ENCODE data around the gene COQ10B. TPM values are rescaled to one million over a fixed set of nuclear protein-coding genes. Genes with fewer than 3 reads are reported as not detected.

The COQ10B gene
- total and polyA plus RNA-seq, 2 of the 4 experiments (the other 2 are of a cell fraction): 9.5 to 28.7 TPM

DNA sequence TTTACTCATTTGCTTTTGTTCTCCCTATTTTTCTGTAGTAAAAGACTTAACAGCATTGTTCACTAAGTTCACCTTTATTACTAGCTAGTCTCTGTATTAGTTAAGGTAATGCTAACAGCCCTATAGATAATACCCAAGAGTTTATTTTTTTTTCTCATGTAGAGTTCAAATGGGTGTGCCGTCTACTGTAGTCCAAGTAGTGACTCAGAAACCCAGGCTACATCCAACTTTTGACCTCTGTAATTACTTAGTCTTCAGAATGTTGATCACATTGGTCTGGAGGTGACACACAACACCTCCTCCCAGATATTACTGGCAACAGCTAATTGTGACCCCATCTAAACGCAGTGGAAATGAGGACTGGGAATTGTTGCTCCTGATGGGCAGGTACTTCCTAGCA is 7.7 kb downstream of the COQ10B start:
- no peak overlapping the region for H2BK5ac ChIP-seq (ENCODE audit: low read depth, low read length, poor library complexity, severe bottlenecking)
- H4K91ac ChIP-seq (ENCODE audit: insufficient read depth, low read depth, low read length): no peak overlapping the region
- H3K9me1 ChIP-seq (ENCODE audit: insufficient read depth, low read length): peaks cover 5% of the 10 kb centered on the region; the same call in 1 of the 2 replicates
- H3K18ac ChIP-seq (ENCODE audit: low read depth, low read length): no peak overlapping the region
- intact Hi-C loops (cut with micrococcal nuclease) (no loop called here), dilution Hi-C loops (cut with HindIII; ENCODE audit: low sequenced_read_pairs, unreplicated experiment) (no loop called here), in situ Hi-C loops (cut with MboI; ENCODE audit: low sequenced_read_pairs) (no loop called here)
- H3K23ac ChIP-seq (ENCODE audit: low read depth, low read length): no peak overlapping the region
- no peak overlapping the region for H2AFZ ChIP-seq (replicated peaks; ENCODE audit: low read length, poor library complexity)
- no CpG with 5 or more reads among the region's 2 CpGs for WGBS, 2 experiments (ENCODE audit: extremely low coverage in 2 of 2, insufficient read length in 1 of 2)
- no peak overlapping the region for H3K4me3 ChIP-seq (ENCODE audit: insufficient read depth, low read depth, low read length)
- H4K20me1 ChIP-seq (ENCODE audit: insufficient read depth, low read length): peaks cover 26% of the 10 kb centered on the region
- H2AK5ac ChIP-seq (ENCODE audit: low read depth, low read length): no peak overlapping the region
- no peak overlapping the region for H3K4me2 ChIP-seq (ENCODE audit: low read depth, low read length)
- H4K8ac ChIP-seq (ENCODE audit: low read depth in 2 of 2, low read length in 2 of 2): no peak overlapping the region
- H3K27me3 ChIP-seq (ENCODE audit: control insufficient read depth, insufficient read depth, low read length): no peaks in the 10 kb centered on the region
- no peak overlapping the region for H3K14ac ChIP-seq (replicated peaks; ENCODE audit: low read depth, low read length)
- H2BK20ac ChIP-seq (ENCODE audit: low read depth, low read length): no peak overlapping the region
- DNase-seq (peak; percentile 8), ATAC-seq (ENCODE audit: low read depth) (no peak)
- H3K36me3 ChIP-seq (ENCODE audit: control insufficient read depth, insufficient read depth, low read length): peaks cover 25% of the 10 kb centered on the region
- no peak overlapping the region for H3K9ac ChIP-seq (ENCODE audit: low read depth, low read length)
- TF ChIP-seq, protein P1, sequence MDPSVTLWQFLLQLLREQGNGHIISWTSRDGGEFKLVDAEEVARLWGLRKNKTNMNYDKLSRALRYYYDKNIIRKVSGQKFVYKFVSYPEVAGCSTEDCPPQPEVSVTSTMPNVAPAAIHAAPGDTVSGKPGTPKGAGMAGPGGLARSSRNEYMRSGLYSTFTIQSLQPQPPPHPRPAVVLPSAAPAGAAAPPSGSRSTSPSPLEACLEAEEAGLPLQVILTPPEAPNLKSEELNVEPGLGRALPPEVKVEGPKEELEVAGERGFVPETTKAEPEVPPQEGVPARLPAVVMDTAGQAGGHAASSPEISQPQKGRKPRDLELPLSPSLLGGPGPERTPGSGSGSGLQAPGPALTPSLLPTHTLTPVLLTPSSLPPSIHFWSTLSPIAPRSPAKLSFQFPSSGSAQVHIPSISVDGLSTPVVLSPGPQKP (IDR thresholded peaks at IDR 0.05; ENCODE audit: borderline replicate concordance, low read depth, low read length): no peak
- TF ChIP-seq RFX5 (IDR thresholded peaks at IDR 0.05; ENCODE audit: low read depth, low read length): no peak
- no peak for TF ChIP-seq SMC3 (IDR thresholded peaks at IDR 0.05; ENCODE audit: low read depth, low read length)
- no peak for TF ChIP-seq CEBPB (IDR thresholded peaks at IDR 0.05; ENCODE audit: low read depth, low read length)
- TF ChIP-seq NFE2L2 (IDR thresholded peaks at IDR 0.05; ENCODE audit: low read depth, low read length): no peak
- no peak for TF ChIP-seq CHD1 (IDR thresholded peaks at IDR 0.05; ENCODE audit: low read depth, low read length)
- TF ChIP-seq RCOR1 (IDR thresholded peaks at IDR 0.05; ENCODE audit: insufficient replicate concordance, low read length): no peak
- TF ChIP-seq BHLHE40 (IDR thresholded peaks at IDR 0.05; ENCODE audit: low read depth, low read length): no peak
- no peak for TF ChIP-seq MXI1 (IDR thresholded peaks at IDR 0.05; ENCODE audit: borderline replicate concordance, low read depth, low read length)
- TF ChIP-seq, protein P2, sequence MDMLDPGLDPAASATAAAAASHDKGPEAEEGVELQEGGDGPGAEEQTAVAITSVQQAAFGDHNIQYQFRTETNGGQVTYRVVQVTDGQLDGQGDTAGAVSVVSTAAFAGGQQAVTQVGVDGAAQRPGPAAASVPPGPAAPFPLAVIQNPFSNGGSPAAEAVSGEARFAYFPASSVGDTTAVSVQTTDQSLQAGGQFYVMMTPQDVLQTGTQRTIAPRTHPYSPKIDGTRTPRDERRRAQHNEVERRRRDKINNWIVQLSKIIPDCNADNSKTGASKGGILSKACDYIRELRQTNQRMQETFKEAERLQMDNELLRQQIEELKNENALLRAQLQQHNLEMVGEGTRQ (IDR thresholded peaks at IDR 0.05; ENCODE audit: low read depth, low read length): no peak
- no peak for TF ChIP-seq POLR2A (IDR thresholded peaks at IDR 0.05; ENCODE audit: low read depth, low read length)
- no peak for TF ChIP-seq FOS (IDR thresholded peaks at IDR 0.05; ENCODE audit: low read depth, low read length)
- TF ChIP-seq MAFK (IDR thresholded peaks at IDR 0.05; ENCODE audit: low read depth, low read length): no peak
- H3K27ac ChIP-seq (ENCODE audit: insufficient read depth, low read length): no peak overlapping the region
- peaks cover 24 to 38% of the 10 kb centered on the region in 2 experiments for H3K79me1 ChIP-seq (ENCODE audit: low read depth in 1 of 2, low read length in 2 of 2)
- ChIA-PET POLR2A (ENCODE audit: unreplicated experiment) (no interaction called here), CTCF (interaction anchor here (0.5 kb wide), 1 partner anchor 9 kb away, joined by 3 read pairs; no protein-coding TSS in a partner anchor)
- no peak overlapping the region for H2AK9ac ChIP-seq (replicated peaks; ENCODE audit: low read depth, low read length, poor library complexity)
- H3K9me3 ChIP-seq (ENCODE audit: control insufficient read depth, insufficient read depth, low read length): no peaks in the 10 kb centered on the region
- BruUV-seq (replicated peaks): no TSS peak
- H3K56ac ChIP-seq (ENCODE audit: extremely low read depth, insufficient read depth, low read length): no peak overlapping the region
- H2BK15ac ChIP-seq (ENCODE audit: low read depth, low read length): no peak overlapping the region
- H4K5ac ChIP-seq (ENCODE audit: low read depth, low read length): no peak overlapping the region
- peaks cover 2% of the 10 kb centered on the region; the same call in 1 of the 2 replicates for H3K4me1 ChIP-seq (ENCODE audit: control insufficient read depth, insufficient read depth, low read length)
- no peak overlapping the region for H3K4ac ChIP-seq (ENCODE audit: low read depth, low read length)
- H2BK120ac ChIP-seq (ENCODE audit: low read depth, low read length): no peak overlapping the region

All from IMR-90 (cell line).